Liver (tissue), 9 donors: Measurements from ENCODE around the gene FAM124A. TPM values are rescaled to one million over a fixed set of nuclear protein-coding genes. Genes with fewer than 3 reads are reported as not detected.

ENCODE experiments used
- DNase-seq: peaks from one replicate; pipeline ENCODE4 v3.0.0-alpha.2; 2017; ENCODE audit warnings: low spot score
- H3K27ac ChIP-seq, 2 donors: one replicate each; pipeline ENCODE4 v1.7.0; 2013; ENCODE audit warnings: inconsistent platforms in 2 of 2, low read length in 2 of 2, control low read depth in 1 of 2, low read depth in 1 of 2, mild to moderate bottlenecking in 1 of 2
- H3K27me3 ChIP-seq, 4 donors: one replicate each; pipeline versions ENCODE4 v1.6.1 to v1.7.0; 2013; ENCODE audit warnings: low read length in 3 of 4, inconsistent platforms in 1 of 4, mild to moderate bottlenecking in 1 of 4, moderate library complexity in 1 of 4; ENCODE audit not compliant: control insufficient read depth in 4 of 4, insufficient read depth in 4 of 4
- H3K36me3 ChIP-seq, 4 donors: one replicate each; pipeline versions ENCODE4 v1.6.1 to v1.7.0; 2013; ENCODE audit warnings: low read length in 3 of 4, mild to moderate bottlenecking in 3 of 4, low read depth in 1 of 4, moderate library complexity in 1 of 4; ENCODE audit not compliant: control insufficient read depth in 4 of 4, insufficient read depth in 3 of 4
- H3K4me1 ChIP-seq, 4 donors: one replicate each; pipeline versions ENCODE4 v1.6.1 to v1.7.0; 2013; ENCODE audit warnings: low read length in 3 of 4, mild to moderate bottlenecking in 3 of 4, moderate library complexity in 1 of 4; ENCODE audit not compliant: control insufficient read depth in 4 of 4, insufficient read depth in 4 of 4
- H3K4me3 ChIP-seq, 3 donors: one replicate each; pipeline versions ENCODE4 v1.6.1 to v1.7.0; 2013; ENCODE audit warnings: low read length in 3 of 3, control low read depth in 1 of 3, low read depth in 1 of 3, mild to moderate bottlenecking in 1 of 3
- H3K9ac ChIP-seq, 2 donors: one replicate each; pipeline ENCODE4 v1.7.0; 2013; ENCODE audit warnings: low read length in 2 of 2, mild to moderate bottlenecking in 2 of 2, moderate library complexity in 2 of 2, control low read depth in 1 of 2, low read depth in 1 of 2
- H3K9me3 ChIP-seq, 4 donors: one replicate each; pipeline versions ENCODE4 v1.6.1 to v1.7.0; 2013; ENCODE audit warnings: low read length in 3 of 4; ENCODE audit not compliant: control insufficient read depth in 4 of 4
- ATF3 ChIP-seq: IDR thresholded peaks from 2 replicates; pipeline ENCODE4 v1.6.1; 2016; ENCODE audit warnings: antibody characterized with exemption
- CTCF ChIP-seq: fragments of 150-350 bp; IDR thresholded peaks from 2 replicates; pipeline ENCODE4 v1.5.1; 2017; ENCODE audit warnings: improper control_type of control experiment, low read depth, low read length; ENCODE audit not compliant: missing input control
- EGR1 ChIP-seq, 2 donors: IDR thresholded peaks; 2 replicates each; pipeline ENCODE4 v1.6.1; 2016 to 2018; ENCODE audit warnings: antibody characterized with exemption in 2 of 2, low read depth in 2 of 2
- FOXA1 ChIP-seq: IDR thresholded peaks from 2 replicates; pipeline ENCODE4 v1.6.1; 2016; ENCODE audit warnings: antibody characterized with exemption
- FOXA2 ChIP-seq: IDR thresholded peaks from 2 replicates; pipeline ENCODE4 v1.6.1; 2016; ENCODE audit warnings: antibody characterized with exemption
- GABPA ChIP-seq, 2 donors: IDR thresholded peaks in 1 of 2; conservative IDR thresholded peaks in 1 of 2; 2 replicates each; pipeline ENCODE4 v1.6.1; 2016; ENCODE audit warnings: antibody characterized with exemption in 2 of 2, mild to moderate bottlenecking in 1 of 2, moderate library complexity in 1 of 2
- HNF4A ChIP-seq, 2 donors: conservative IDR thresholded peaks; 2 replicates each; pipeline ENCODE4 v1.6.1; 2016; ENCODE audit warnings: antibody characterized with exemption in 2 of 2, mild to moderate bottlenecking in 2 of 2
- HNF4G ChIP-seq: IDR thresholded peaks from 2 replicates; pipeline ENCODE4 v1.6.1; 2016; ENCODE audit warnings: antibody characterized with exemption
- JUND ChIP-seq, 2 donors: IDR thresholded peaks; 2 replicates each; pipeline ENCODE4 v1.6.1; 2016; ENCODE audit warnings: antibody characterized with exemption in 2 of 2
- MAX ChIP-seq: IDR thresholded peaks from 2 replicates; pipeline ENCODE4 v1.6.1; 2016; ENCODE audit warnings: antibody characterized with exemption
- NR2F2 ChIP-seq: IDR thresholded peaks from 2 replicates; pipeline ENCODE4 v1.6.1; 2016; ENCODE audit warnings: antibody characterized with exemption
- RAD21 ChIP-seq, 2 donors: IDR thresholded peaks; 2 replicates each; pipeline ENCODE4 v1.6.1; 2016; ENCODE audit warnings: antibody characterized with exemption in 2 of 2, mild to moderate bottlenecking in 2 of 2
- REST ChIP-seq: IDR thresholded peaks from 2 replicates; pipeline ENCODE4 v1.6.1; 2016; ENCODE audit warnings: antibody characterized with exemption, mild to moderate bottlenecking
- RXRA ChIP-seq, 2 donors: IDR thresholded peaks; 2 replicates each; pipeline ENCODE4 v1.6.1; 2017 to 2018; ENCODE audit warnings: antibody characterized with exemption in 2 of 2, mild to moderate bottlenecking in 1 of 2
- SP1 ChIP-seq: IDR thresholded peaks from 2 replicates; pipeline ENCODE4 v1.6.1; 2018; ENCODE audit warnings: antibody characterized with exemption, mild to moderate bottlenecking
- TAF1 ChIP-seq: conservative IDR thresholded peaks from 2 replicates; pipeline ENCODE4 v1.6.1; 2016; ENCODE audit warnings: antibody characterized with exemption, mild to moderate bottlenecking
- YY1 ChIP-seq: IDR thresholded peaks from 2 replicates; pipeline ENCODE4 v1.6.1; 2016; ENCODE audit warnings: antibody characterized with exemption, mild to moderate bottlenecking
- ZBTB33 ChIP-seq: IDR thresholded peaks from 2 replicates; pipeline ENCODE4 v1.6.1; 2016; ENCODE audit warnings: antibody characterized with exemption
- WGBS: extraction: QIAGEN DNeasy Blood & Tissue Kit; methylation state at CpG from one replicate; pipeline ENCODE4 v1.1.7; 2013; 5-methylcytosine and 5-hydroxymethylcytosine counted together
- polyA plus RNA-seq, 2 donors: library from polyadenylated mRNA; stranded (reverse) in 1 of 2; unstranded in 1 of 2; fragments of 200-250 nt in 1 of 2; fragments of >200 nt in 1 of 2; fragmentation: Nextera tagmentation in 1 of 2; extraction: Ambion mirVana in 1 of 2; gene quantifications; one replicate each; pipeline versions ENCODE4 v1.2.1 to v1.2.3, GENCODE V29; 2013 to 2015
- total RNA-seq, 2 donors: library from RNA; depleted of rRNA; stranded (reverse); fragments of >200 nt; gene quantifications; one replicate each; pipeline ENCODE4 v1.2.3, GENCODE V29; 2014
- donor health status: healthy.
- donor health status: healthy.
- donor health status: healthy.
- donor health status: healthy.
- donor health status: healthy.

FAM124A gene
- total and polyA plus RNA-seq, 4 donors: 0.33 to 0.92 (median 0.46) TPM

GRCh38 chr13:51193387-51193786 is 28.8 kb upstream of the FAM124A start:
- no peak overlapping the region for H3K27ac ChIP-seq
- no peaks in the 10 kb centered on the region for H3K36me3 ChIP-seq
- no peak overlapping the region for H3K9ac ChIP-seq
- no peak overlapping the region for H3K4me3 ChIP-seq
- H3K27me3 ChIP-seq: no peaks in the 10 kb centered on the region
- WGBS: 96% methylated on average over 2 of the region's 2 CpGs
- no peaks in the 10 kb centered on the region for H3K4me1 ChIP-seq
- no peaks in the 10 kb centered on the region for H3K9me3 ChIP-seq
- DNase-seq: no peak
- TF ChIP-seq NR2F2 (no peak), HNF4G (no peak), FOXA1 (no peak), TAF1 (no peak), JUND (IDR thresholded peaks at IDR 0.05) (no peak), REST (no peak), SP1 (no peak), YY1 (no peak), FOXA2 (no peak), RAD21 (IDR thresholded peaks at IDR 0.05) (no peak), GABPA (IDR thresholded peaks at IDR 0.05 in 1 of 2, conservative IDR thresholded peaks at IDR 0.05 in 1 of 2) (no peak), ZBTB33 (no peak), RXRA (IDR thresholded peaks at IDR 0.05) (no peak), MAX (no peak), ATF3 (no peak), CTCF (no peak), HNF4A (conservative IDR thresholded peaks at IDR 0.05) (no peak), EGR1 (IDR thresholded peaks at IDR 0.05; ENCODE audit: low read depth in 2 of 2) (no peak)

- no peak overlapping the region for H3K9ac ChIP-seq
- H3K27ac ChIP-seq: no peak overlapping the region
- no peaks in the 10 kb centered on the region for H3K4me1 ChIP-seq
- no peaks in the 10 kb centered on the region for H3K27me3 ChIP-seq
- 90% methylated on average over 8 of the region's 8 CpGs for WGBS
- no peak overlapping the region for H3K4me3 ChIP-seq
- no peaks in the 10 kb centered on the region for H3K9me3 ChIP-seq
- no peaks in the 10 kb centered on the region for H3K36me3 ChIP-seq
- DNase-seq: no peak
- TF ChIP-seq GABPA (IDR thresholded peaks at IDR 0.05 in 1 of 2, conservative IDR thresholded peaks at IDR 0.05 in 1 of 2): no peak
- TF ChIP-seq RXRA (IDR thresholded peaks at IDR 0.05): no peak
- no peak for TF ChIP-seq FOXA2
- TF ChIP-seq SP1: no peak
- no peak for TF ChIP-seq HNF4G
- no peak for TF ChIP-seq ATF3
- TF ChIP-seq FOXA1: no peak
- TF ChIP-seq REST: no peak
- no peak for TF ChIP-seq TAF1
- TF ChIP-seq MAX: no peak
- TF ChIP-seq ZBTB33: no peak
- TF ChIP-seq EGR1 (IDR thresholded peaks at IDR 0.05; ENCODE audit: low read depth in 2 of 2): no peak
Measured at GRCh38 chr13:51194942-51195341, 27.3 kb upstream of the FAM124A start.
